ENCODE data around the gene PRDM16. TPM values are rescaled to one million over a fixed set of nuclear protein-coding genes. Genes with fewer than 3 reads are reported as not detected.

PRDM16 gene
- total RNA-seq, 1 experiment from 2014 or later = not detected

- no peaks in the 10 kb centered on the region for H3K36me3 Mint-ChIP-seq (ENCODE audit: insufficient read depth, unreplicated experiment)
- TF ChIP-seq CTCF (IDR thresholded peaks at IDR 0.05; ENCODE audit: unreplicated experiment) = no peak
- H3K4me1 Mint-ChIP-seq (ENCODE audit: insufficient read depth, unreplicated experiment) = no peaks in the 10 kb centered on the region
- no peak for DNase-seq (ENCODE audit: unreplicated experiment)
- H3K4me3 Mint-ChIP-seq (ENCODE audit: unreplicated experiment) = no peak overlapping the region
- H3K27me3 Mint-ChIP-seq (ENCODE audit: insufficient read depth, unreplicated experiment) = peaks cover 16% of the 10 kb centered on the region
- no TSS peak for BruUV-seq (replicated peaks)
- POLR2A ChIA-PET = no interaction called here
- intact Hi-C loops (cut with micrococcal nuclease) = no loop called here
- no peaks in the 10 kb centered on the region for H3K9me3 Mint-ChIP-seq (ENCODE audit: unreplicated experiment)
- no peak overlapping the region for H3K27ac Mint-ChIP-seq (ENCODE audit: low read depth, unreplicated experiment)
- CTCF ChIA-PET = no interaction called here
Observed at GRCh38 chr1:3380469-3380868, 311.5 kb downstream of the PRDM16 start.

- TF ChIP-seq CTCF (IDR thresholded peaks at IDR 0.05; ENCODE audit: unreplicated experiment) = no peak
- Mint-ChIP-seq H3K36me3 (ENCODE audit: insufficient read depth, unreplicated experiment) (no peaks in the 10 kb centered on the region), H3K9me3 (ENCODE audit: unreplicated experiment) (no peaks in the 10 kb centered on the region), H3K4me3 (ENCODE audit: unreplicated experiment) (no peak overlapping the region), H3K27me3 (ENCODE audit: insufficient read depth, unreplicated experiment) (peaks cover 17% of the 10 kb centered on the region), H3K27ac (ENCODE audit: low read depth, unreplicated experiment) (no peak overlapping the region), H3K4me1 (ENCODE audit: insufficient read depth, unreplicated experiment) (no peaks in the 10 kb centered on the region)
- ChIA-PET POLR2A (no interaction called here), CTCF (interaction anchor here (0.5 kb wide), 1 partner anchor 43 kb away, joined by 3 read pairs; no protein-coding TSS in a partner anchor)
- no TSS peak for BruUV-seq (replicated peaks)
- DNase-seq (ENCODE audit: unreplicated experiment) = no peak
- intact Hi-C loops (cut with micrococcal nuclease) = no loop called here
Observed at GRCh38 chr1:3381901-3382300, 312.9 kb downstream of the PRDM16 start.

- no peaks in the 10 kb centered on the region for H3K36me3 Mint-ChIP-seq (ENCODE audit: insufficient read depth, unreplicated experiment)
Observed at GRCh38 chr1:3382326-3383057, 313.5 kb downstream of the PRDM16 start.

GRCh38 chr1:3383679-3384078 lies 314.7 kb downstream of the PRDM16 start:
- TF ChIP-seq CTCF (IDR thresholded peaks at IDR 0.05; ENCODE audit: unreplicated experiment) = no peak
- no peaks in the 10 kb centered on the region for H3K9me3 Mint-ChIP-seq (ENCODE audit: unreplicated experiment)
- H3K36me3 Mint-ChIP-seq (ENCODE audit: insufficient read depth, unreplicated experiment) = no peaks in the 10 kb centered on the region
- intact Hi-C loops (cut with micrococcal nuclease) = no loop called here
- no peak overlapping the region for H3K4me3 Mint-ChIP-seq (ENCODE audit: unreplicated experiment)
- ChIA-PET CTCF (interaction anchor here (0.7 kb wide), 1 partner anchor 8 kb away, joined by 4 read pairs; no protein-coding TSS in a partner anchor), POLR2A (no interaction called here)
- peaks cover 35% of the 10 kb centered on the region for H3K27me3 Mint-ChIP-seq (ENCODE audit: insufficient read depth, unreplicated experiment)
- H3K4me1 Mint-ChIP-seq (ENCODE audit: insufficient read depth, unreplicated experiment) = no peaks in the 10 kb centered on the region
- DNase-seq (ENCODE audit: unreplicated experiment) = no peak
- H3K27ac Mint-ChIP-seq (ENCODE audit: low read depth, unreplicated experiment) = no peak overlapping the region
- BruUV-seq (replicated peaks) = no TSS peak

More at GRCh38 chr1:3382326-3383057, 313.5 kb downstream of the PRDM16 start:
- Mint-ChIP-seq H3K4me3 (ENCODE audit: unreplicated experiment) (no peak overlapping the region), H3K4me1 (ENCODE audit: insufficient read depth, unreplicated experiment) (no peaks in the 10 kb centered on the region), H3K27me3 (ENCODE audit: insufficient read depth, unreplicated experiment) (peaks cover 23% of the 10 kb centered on the region), H3K27ac (ENCODE audit: low read depth, unreplicated experiment) (no peak overlapping the region), H3K9me3 (ENCODE audit: unreplicated experiment) (no peaks in the 10 kb centered on the region)
- ChIA-PET CTCF (interaction anchor here (0.5 kb wide), 1 partner anchor 44 kb away, joined by 3 read pairs; no protein-coding TSS in a partner anchor), POLR2A (no interaction called here)
- intact Hi-C loops (cut with micrococcal nuclease) = no loop called here
- no peak for DNase-seq (ENCODE audit: unreplicated experiment)
- no TSS peak for BruUV-seq (replicated peaks)
- TF ChIP-seq CTCF (IDR thresholded peaks at IDR 0.05; ENCODE audit: unreplicated experiment) = no peak

All from MCF 10A (cell line).